Dermis microvascular lymphatic vessel endothelial cell (primary cell): Measurements from ENCODE around the gene ADARB2. TPM values are rescaled to one million over a fixed set of nuclear protein-coding genes. Genes with fewer than 3 reads are reported as not detected.

Experiments
- DNase-seq, 2 donors: peaks; one replicate each; pipeline versions ENCODE4 v3.0.0 to v3.0.0-alpha.2; 2010; ENCODE audit warnings: low read depth in 2 of 2
- total RNA-seq: library from RNA; depleted of rRNA; stranded (reverse); fragments of >200 nt; gene quantifications from 2 replicates; pipeline ENCODE4 v1.2.1, GENCODE V29; 2014

ADARB2 gene
- total RNA-seq, 1 donor from 2014 or later = not detected

GRCh38 chr10:1664333-1664964 is 72.9 kb downstream of the ADARB2 start:
- DNase-seq = no peak

GRCh38 chr10:1663226-1663625 is 74.1 kb downstream of the ADARB2 start:
- no peak for DNase-seq

- no peak for DNase-seq
These were observed 74.8 kb downstream of the ADARB2 start for GRCh38 chr10:1662438-1663025.

- DNase-seq = no peak
These were observed 75.4 kb downstream of the ADARB2 start for GRCh38 chr10:1661859-1662437.

GRCh38 chr10:1661416-1661815 is 75.9 kb downstream of the ADARB2 start:
- no peak for DNase-seq

- no peak for DNase-seq
These were observed 76.5 kb downstream of the ADARB2 start for GRCh38 chr10:1660815-1661214.

GRCh38 chr10:1660386-1660785 is 76.9 kb downstream of the ADARB2 start:
- no peak for DNase-seq

GRCh38 chr10:1659221-1659791 is 78.0 kb downstream of the ADARB2 start:
- DNase-seq = no peak

GRCh38 chr10:1658658-1659057 is 78.7 kb downstream of the ADARB2 start:
- no peak for DNase-seq

GRCh38 chr10:1657479-1657878 is 79.8 kb downstream of the ADARB2 start:
- no peak for DNase-seq

GRCh38 chr10:1655367-1655766 is 82.0 kb downstream of the ADARB2 start:
- no peak for DNase-seq

- no peak for DNase-seq
These were observed 82.4 kb downstream of the ADARB2 start for GRCh38 chr10:1654811-1655356.

- no peak for DNase-seq
These were observed 83.1 kb downstream of the ADARB2 start for GRCh38 chr10:1654247-1654646.

- DNase-seq = no peak
These were observed 84.0 kb downstream of the ADARB2 start for GRCh38 chr10:1653321-1653720.

GRCh38 chr10:1652151-1652550 is 85.2 kb downstream of the ADARB2 start:
- DNase-seq = no peak

GRCh38 chr10:1651270-1651966 is 85.9 kb downstream of the ADARB2 start:
- DNase-seq = no peak

GRCh38 chr10:1650542-1651269 is 86.6 kb downstream of the ADARB2 start:
- DNase-seq = no peak

- DNase-seq = no peak
These were observed 88.7 kb downstream of the ADARB2 start for GRCh38 chr10:1648648-1649047.

GRCh38 chr10:1646332-1646731 is 91.0 kb downstream of the ADARB2 start:
- DNase-seq = no peak

- no peak for DNase-seq
These were observed 91.4 kb downstream of the ADARB2 start for GRCh38 chr10:1645896-1646295.

GRCh38 chr10:1644191-1644711 is 93.1 kb downstream of the ADARB2 start:
- no peak for DNase-seq
